HCT116 (cell line): ENCODE data around the gene TTLL5. TPM values are rescaled to one million over a fixed set of nuclear protein-coding genes. Genes with fewer than 3 reads are reported as not detected.

ENCODE experiments used
- ATAC-seq: fragments of 200-7000 bp; cut with Tn5 transposase; 2 replicates; pipeline ENCODE4 v1.9.1; 2020; ENCODE audit warnings: mild to moderate bottlenecking, moderate library complexity
- BruUV-seq: library from RNA; stranded (reverse); fragments of 400-500 nt; replicated peaks from 2 replicates; lab custom pipeline; 2021; lab: Mats Ljungman, UMichigan
- CTCF ChIA-PET: fragments of 300-600 bp; sonication (Branson Sonifier 250); formaldehyde crosslinking; loops from one replicate; lab custom pipeline; 2021; ENCODE audit warnings: antibody characterized with exemption; lab: Charles Lee
- POLR2A ChIA-PET: fragments of 300-600, 350-600 bp; sonication (Branson Sonifier 250); formaldehyde crosslinking; loops from one replicate; lab custom pipeline; 2021; ENCODE audit warnings: antibody characterized with exemption; lab: Charles Lee
- RAD21 ChIA-PET, 2 experiments: fragments of 300-600 bp; sonication (Branson Sonifier 250); formaldehyde crosslinking; loops; one replicate each; lab custom pipeline; 2023; ENCODE audit warnings: low total read pairs in 2 of 2; ENCODE audit not compliant: uncharacterized antibody in 2 of 2, unreplicated experiment in 2 of 2, low non-redundant PET in 1 of 2; lab: Charles Lee
- DNase-seq: peaks from one replicate; pipeline ENCODE4 v3.0.0-alpha.2; 2010; ENCODE audit warnings: low read depth, low spot score
- H2AFZ ChIP-seq: fragments of 200-600 bp; shearing (Covaris generic), sonication (generic); 2 replicates; pipeline ENCODE4 v1.6.1; 2017; ENCODE audit warnings: low read depth, mixed run types, mixed read lengths, antibody characterized with exemption, low read length; ENCODE audit not compliant: poor library complexity, severe bottlenecking
- H3K27ac ChIP-seq: 2 replicates; pipeline ENCODE4 v1.5.1; 2012; ENCODE audit warnings: low read depth, low read length
- H3K27me3 ChIP-seq: fragments of 200-600 bp; sonication (generic); 2 replicates; pipeline ENCODE4 v1.6.1; 2016; ENCODE audit warnings: mixed run types, low read length, mixed read lengths; ENCODE audit not compliant: insufficient read depth
- H3K36me3 ChIP-seq, 2 experiments: fragments of 200-500 bp in 1 of 2; fragments of 200-600 bp in 1 of 2; sonication (Bioruptor generic) in 1 of 2; sonication (generic) in 1 of 2; 2 replicates each; pipeline versions ENCODE4 v1.5.1 to v1.6.1; 2014 to 2016; ENCODE audit warnings: low read length in 2 of 2, inconsistent platforms in 1 of 2, mixed read lengths in 1 of 2, mixed run types in 1 of 2; ENCODE audit not compliant: insufficient read depth in 2 of 2, control insufficient read depth in 1 of 2
- H3K4me1 ChIP-seq, 2 experiments: fragments of 200-600 bp in 1 of 2; sonication (generic) in 1 of 2; 2 replicates each; pipeline versions ENCODE4 v1.5.1 to v1.6.1; 2012 to 2017; ENCODE audit warnings: low read length in 2 of 2, inconsistent platforms in 1 of 2, mild to moderate bottlenecking in 1 of 2, mixed read lengths in 1 of 2, mixed run types in 1 of 2, moderate library complexity in 1 of 2; ENCODE audit not compliant: insufficient read depth in 2 of 2, control insufficient read depth in 1 of 2
- H3K4me2 ChIP-seq: fragments of 200-600 bp; sonication (generic); 2 replicates; pipeline ENCODE4 v1.6.1; 2017; ENCODE audit warnings: mixed run types, low read length, mixed read lengths
- H3K4me3 ChIP-seq, 2 experiments: fragments of 200-600 bp in 1 of 2; sonication (generic) in 1 of 2; replicated peaks in 1 of 2; 2 replicates each; pipeline ENCODE4 v1.5.1; 2011 to 2016; ENCODE audit warnings: low read length in 2 of 2, control low read depth in 1 of 2, low read depth in 1 of 2, mild to moderate bottlenecking in 1 of 2, mixed read lengths in 1 of 2, mixed run types in 1 of 2
- H3K79me2 ChIP-seq: fragments of 200-600 bp; sonication (generic); 2 replicates; pipeline ENCODE4 v1.6.1; 2017; ENCODE audit warnings: mild to moderate bottlenecking, mixed run types, low read length, moderate library complexity, mixed read lengths; ENCODE audit not compliant: insufficient read depth
- H3K9ac ChIP-seq: fragments of 200-600 bp; sonication (generic); 2 replicates; pipeline ENCODE4 v1.6.1; 2016; ENCODE audit warnings: low read length, mixed read lengths
- H3K9me2 ChIP-seq: fragments of 200-600 bp; sonication (generic), shearing (Covaris generic); 2 replicates; pipeline ENCODE4 v1.6.1; 2017; ENCODE audit warnings: mixed run types, mild to moderate bottlenecking, moderate library complexity; ENCODE audit not compliant: insufficient read depth
- H3K9me3 ChIP-seq, 2 experiments: fragments of 200-500 bp in 1 of 2; fragments of 200-600 bp in 1 of 2; sonication (Bioruptor generic) in 1 of 2; sonication (generic) in 1 of 2; 2 replicates each; pipeline ENCODE4 v1.6.1; 2014 to 2017; ENCODE audit warnings: low read length in 2 of 2, mixed read lengths in 2 of 2, inconsistent platforms in 1 of 2, low read depth in 1 of 2, mild to moderate bottlenecking in 1 of 2, mixed run types in 1 of 2, moderate library complexity in 1 of 2; ENCODE audit not compliant: control insufficient read depth in 1 of 2, insufficient read depth in 1 of 2
- H4K20me1 ChIP-seq: fragments of 200-600 bp; sonication (generic), shearing (Covaris generic); 2 replicates; pipeline ENCODE4 v1.6.1; 2017; ENCODE audit warnings: mixed run types, mild to moderate bottlenecking, moderate library complexity; ENCODE audit not compliant: insufficient read depth
- ATF3 ChIP-seq: IDR thresholded peaks from 2 replicates; pipeline ENCODE4 v1.6.1; 2012
- CBX3 ChIP-seq: IDR thresholded peaks from 2 replicates; pipeline ENCODE4 v1.6.1; 2012; ENCODE audit warnings: low read depth
- CEBPB ChIP-seq: IDR thresholded peaks from 2 replicates; pipeline ENCODE4 v1.6.1; 2012; ENCODE audit warnings: low read depth
- CTCF ChIP-seq, 3 experiments: fragments of 200-600 bp in 1 of 3; sonication (generic) in 1 of 3; IDR thresholded peaks in 2 of 3; conservative IDR thresholded peaks in 1 of 3; 2 replicates each; pipeline ENCODE4 v1.5.1; 2012 to 2017; ENCODE audit warnings: low read depth in 2 of 3, low read length in 2 of 3, antibody characterized with exemption in 1 of 3, borderline replicate concordance in 1 of 3, control low read depth in 1 of 3, mild to moderate bottlenecking in 1 of 3, mixed read lengths in 1 of 3, mixed run types in 1 of 3, moderate library complexity in 1 of 3; ENCODE audit not compliant: insufficient read depth in 1 of 3
- EGR1 ChIP-seq: IDR thresholded peaks from 2 replicates; pipeline ENCODE4 v1.6.1; 2012; ENCODE audit warnings: low read depth
- ELF1 ChIP-seq: IDR thresholded peaks from 2 replicates; pipeline ENCODE4 v1.6.1; 2012; ENCODE audit warnings: low read depth, borderline replicate concordance
- EZH2 ChIP-seq: fragments of 200-600 bp; sonication (generic); IDR thresholded peaks from 2 replicates; pipeline ENCODE4 v1.6.1; 2017; ENCODE audit warnings: antibody characterized with exemption, mixed run types
- FOSL1 ChIP-seq: IDR thresholded peaks from 2 replicates; pipeline ENCODE4 v1.6.1; 2012; ENCODE audit warnings: low read depth
- POLR2A ChIP-seq: IDR thresholded peaks from 2 replicates; pipeline ENCODE4 v1.7.0; 2011; ENCODE audit warnings: borderline replicate concordance; ENCODE audit not compliant: insufficient read depth, insufficient read length; ENCODE audit errors: extremely low read depth
- POLR2AphosphoS5 ChIP-seq: IDR thresholded peaks from 2 replicates; pipeline ENCODE4 v1.6.1; 2011; ENCODE audit warnings: mild to moderate bottlenecking, low read depth, low read length, moderate library complexity
- REST ChIP-seq: IDR thresholded peaks from 2 replicates; pipeline ENCODE4 v1.6.1; 2012; ENCODE audit warnings: low read depth
- SIN3A ChIP-seq: IDR thresholded peaks from 2 replicates; pipeline ENCODE4 v1.6.1; 2012; ENCODE audit warnings: low read depth
- SP1 ChIP-seq: IDR thresholded peaks from 2 replicates; pipeline ENCODE4 v1.6.1; 2012; ENCODE audit warnings: low read depth
- TCF7L2 ChIP-seq: IDR thresholded peaks from 2 replicates; pipeline ENCODE4 v1.7.0; 2011; ENCODE audit warnings: borderline replicate concordance, inconsistent platforms; ENCODE audit not compliant: insufficient read depth, insufficient read length; ENCODE audit errors: extremely low read depth
- ZBTB33 ChIP-seq: IDR thresholded peaks from 2 replicates; pipeline ENCODE4 v1.6.1; 2011; ENCODE audit warnings: mild to moderate bottlenecking, low read length, moderate library complexity; ENCODE audit not compliant: insufficient replicate concordance; ENCODE audit errors: extremely low read depth
- intact Hi-C: fragments of 100-400 bp; cut with micrococcal nuclease; formaldehyde crosslinking; loops from 2 replicates; pipeline ENCODE4 v1.10.0; 2022
- total RNA-seq: library from RNA; stranded (reverse); gene quantifications from one replicate; pipeline ENCODE4 v1.2.1, GENCODE V29; 2021; ENCODE audit not compliant: unreplicated experiment

The TTLL5 gene
- total RNA-seq, 1 experiment from 2014 or later, result 26.2 TPM

- DNase-seq (no peak), ATAC-seq (no peak)
- Histone ChIP-seq H3K27ac (no peak overlapping the region), H3K36me3 (peaks cover 0 to 9% of the 10 kb centered on the region in 2 experiments; a peak in 2 of 4 replicates), H3K4me3 (no peak overlapping the region), H2AFZ (no peak overlapping the region), H4K20me1 (no peaks in the 10 kb centered on the region), H3K4me2 (no peak overlapping the region), H3K4me1 (peaks cover 1 to 8% of the 10 kb centered on the region in 2 experiments; a peak in 1 of 4 replicates), H3K9ac (no peak overlapping the region), H3K9me2 (no peaks in the 10 kb centered on the region), H3K79me2 (0 out of 2 replicates have a peak, but pooled peaks cover 2% of the 10 kb centered on the region), H3K9me3 (no peaks in the 10 kb centered on the region), H3K27me3 (no peaks in the 10 kb centered on the region)
- CTCF ChIA-PET, result no interaction called here
- no TSS peak for BruUV-seq
- POLR2A ChIA-PET, result no interaction called here
- RAD21 ChIA-PET, result no interaction called here
- TF ChIP-seq EGR1, result no peak
- no peak for TF ChIP-seq CEBPB
- TF ChIP-seq TCF7L2, result no peak
- no peak for TF ChIP-seq ZBTB33
- no peak for TF ChIP-seq CTCF (IDR thresholded peaks at IDR 0.05 in 2 of 3, conservative IDR thresholded peaks at IDR 0.05 in 1 of 3; ENCODE audit: borderline replicate concordance in 1 of 3, insufficient read depth in 1 of 3, low read depth in 2 of 3, low read length in 2 of 3)
- TF ChIP-seq CBX3, result no peak
- TF ChIP-seq FOSL1, result no peak
- no peak for TF ChIP-seq ELF1
- TF ChIP-seq SIN3A, result no peak
- no peak for TF ChIP-seq REST
- no peak for TF ChIP-seq POLR2A
- TF ChIP-seq POLR2AphosphoS5, result no peak
- TF ChIP-seq EZH2, result no peak
- TF ChIP-seq ATF3, result no peak
- no peak for TF ChIP-seq SP1
- intact Hi-C loops, result no loop called here
Measured at GRCh38 chr14:75990297-75990696, 329.3 kb downstream of the TTLL5 start.
